Type B pancreatic cell (in vitro differentiated cells): ENCODE data around the gene BLCAP. TPM values are rescaled to one million over a fixed set of nuclear protein-coding genes. Genes with fewer than 3 reads are reported as not detected.

ENCODE experiments used
- DNase-seq: peaks from one replicate; pipeline ENCODE4 v3.0.0; 2021; ENCODE audit warnings: mixed read lengths; ENCODE audit not compliant: unreplicated experiment; ENCODE audit errors: extremely low spot score
- H3K27ac Mint-ChIP-seq: 2 replicates; pipeline ENCODE4 v1.8.0; 2021; ENCODE audit warnings: mild to moderate bottlenecking, mixed read lengths
- H3K27me3 Mint-ChIP-seq: 2 replicates; pipeline ENCODE4 v1.8.0; 2021; ENCODE audit warnings: mixed read lengths
- H3K36me3 Mint-ChIP-seq: 2 replicates; pipeline ENCODE4 v1.8.0; 2021; ENCODE audit warnings: mixed read lengths
- H3K4me1 Mint-ChIP-seq: one replicate; pipeline ENCODE4 v1.8.0; 2021; ENCODE audit warnings: mixed read lengths; ENCODE audit not compliant: unreplicated experiment
- H3K4me3 Mint-ChIP-seq: 2 replicates; pipeline ENCODE4 v1.8.0; 2021; ENCODE audit warnings: mild to moderate bottlenecking, mixed read lengths
- H3K9me3 Mint-ChIP-seq: 2 replicates; pipeline ENCODE4 v1.8.0; 2021; ENCODE audit warnings: mixed read lengths
- CTCF ChIP-seq: fragments of 200-600 bp; sonication (generic); conservative IDR thresholded peaks from 2 replicates; pipeline ENCODE4 v1.5.0; 2021; ENCODE audit warnings: antibody characterized with exemption, mild to moderate bottlenecking
- total RNA-seq: library from RNA; stranded (reverse); gene quantifications from 2 replicates; pipeline ENCODE4 v1.2.1, GENCODE V29; 2021; ENCODE audit warnings: low replicate concordance

BLCAP gene
- total RNA-seq, 1 donor from 2014 or later = 79.7 TPM

- peak; percentile 45 for DNase-seq
- Mint-ChIP-seq H3K9me3 (no peaks in the 10 kb centered on the region), H3K27ac (no peak overlapping the region), H3K4me3 (no peak overlapping the region), H3K36me3 (no peaks in the 10 kb centered on the region), H3K4me1 (no peaks in the 10 kb centered on the region), H3K27me3 (peaks cover 41% of the 10 kb centered on the region)
- no peak for TF ChIP-seq CTCF
These were observed 46.0 kb upstream of the BLCAP start for GRCh38 chr20:37573626-37574198.

DNA sequence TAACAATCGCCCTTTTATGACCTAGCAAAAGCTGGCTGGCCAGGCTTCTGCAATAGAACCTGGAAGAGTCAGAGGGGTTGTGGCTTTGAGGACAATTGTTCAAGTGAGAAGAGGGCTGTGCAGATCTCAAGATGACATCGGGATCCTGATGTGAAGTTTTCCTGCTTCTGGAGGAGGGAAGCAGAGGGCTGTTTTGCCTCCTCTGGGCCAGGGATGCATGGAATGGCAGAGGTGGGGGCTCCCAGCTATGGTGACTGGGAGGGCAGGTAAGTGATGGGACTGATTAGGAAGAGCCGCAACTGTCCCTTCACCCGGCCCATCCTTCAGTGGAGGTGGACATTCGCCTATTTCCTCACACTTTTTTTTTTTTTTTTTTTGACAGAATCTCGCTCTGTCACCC, 43.4 kb upstream of the BLCAP start:
- Mint-ChIP-seq H3K36me3 (no peaks in the 10 kb centered on the region), H3K4me3 (no peak overlapping the region), H3K27me3 (peaks cover 44% of the 10 kb centered on the region), H3K9me3 (no peaks in the 10 kb centered on the region), H3K27ac (no peak overlapping the region), H3K4me1 (peaks cover 18% of the 10 kb centered on the region)
- no peak for TF ChIP-seq CTCF
- peak; percentile 39 for DNase-seq

DNA sequence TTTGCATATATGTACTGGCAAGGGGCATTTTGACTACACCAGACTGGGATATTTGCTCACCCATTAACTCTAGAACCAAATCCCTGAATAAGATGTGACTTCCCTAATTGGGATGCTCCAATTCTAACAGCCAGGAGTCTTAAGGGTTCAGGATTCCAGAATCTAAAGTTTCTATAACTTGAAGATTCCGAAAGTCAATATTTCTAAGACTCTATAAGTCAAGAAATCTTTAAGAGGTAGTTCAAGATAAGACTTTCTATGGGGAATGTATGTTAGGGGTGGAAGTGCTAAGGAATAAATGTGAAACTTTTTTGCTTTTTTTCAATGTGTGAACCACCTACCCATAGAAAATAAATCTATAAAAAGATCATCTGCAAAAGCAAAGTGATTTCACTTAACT, 42.7 kb upstream of the BLCAP start:
- DNase-seq = no peak
- no peaks in the 10 kb centered on the region for H3K36me3 Mint-ChIP-seq
- H3K27me3 Mint-ChIP-seq = peaks cover 47% of the 10 kb centered on the region
- no peak overlapping the region for H3K4me3 Mint-ChIP-seq
- TF ChIP-seq CTCF = no peak
- no peaks in the 10 kb centered on the region for H3K9me3 Mint-ChIP-seq
- H3K27ac Mint-ChIP-seq = no peak overlapping the region
- H3K4me1 Mint-ChIP-seq = peaks cover 21% of the 10 kb centered on the region

DNA sequence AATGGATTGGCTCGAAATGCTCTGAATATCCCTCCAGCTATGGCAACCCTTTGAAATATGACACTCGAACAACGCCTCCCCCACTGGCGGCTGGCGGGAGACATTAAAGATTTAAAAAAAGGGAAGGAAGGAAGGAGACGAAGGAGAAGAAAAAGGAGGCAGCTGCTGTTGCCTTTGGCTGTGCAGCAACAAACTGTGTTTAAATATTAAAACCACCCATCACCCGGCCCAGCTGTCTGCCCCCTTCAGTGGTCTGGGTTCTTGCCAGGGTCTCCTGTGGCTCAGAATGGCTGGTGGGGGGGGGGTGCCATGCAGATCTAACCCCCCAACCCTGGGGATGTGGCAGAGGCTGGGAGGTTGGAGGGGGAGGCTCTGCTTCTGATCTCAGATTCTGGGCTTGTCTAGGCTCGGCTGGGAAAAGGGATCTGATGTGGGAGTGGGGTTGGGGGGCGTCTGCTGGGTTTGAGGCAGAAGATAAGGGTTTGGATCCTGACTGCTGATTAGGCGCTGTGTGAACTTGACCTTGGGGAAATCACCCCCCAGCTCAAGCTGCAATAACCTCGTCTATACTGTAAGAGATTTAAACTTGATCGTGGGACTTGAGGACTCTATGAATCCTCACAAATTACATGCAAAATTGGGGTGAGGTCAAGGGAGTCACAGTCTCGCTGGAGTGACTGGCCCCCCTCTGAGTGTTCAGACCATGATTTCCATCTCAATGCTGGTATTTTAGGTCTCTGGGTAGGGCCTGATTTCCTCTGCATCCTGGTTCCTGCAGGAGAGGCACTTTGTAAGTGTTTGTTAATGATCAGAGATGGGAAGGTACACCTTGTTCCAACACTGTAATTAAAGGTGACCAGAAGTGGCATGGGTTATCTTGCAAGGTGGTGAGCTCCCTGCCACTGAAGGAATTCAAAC, 40.3 kb upstream of the BLCAP start:
- TF ChIP-seq CTCF = no peak
- Mint-ChIP-seq H3K27ac (no peak overlapping the region), H3K4me1 (peaks cover 25% of the 10 kb centered on the region), H3K27me3 (peaks cover 42% of the 10 kb centered on the region), H3K4me3 (peak overlapping the region; percentile 69), H3K9me3 (no peaks in the 10 kb centered on the region), H3K36me3 (no peaks in the 10 kb centered on the region)
- DNase-seq = peak; percentile 67

DNA sequence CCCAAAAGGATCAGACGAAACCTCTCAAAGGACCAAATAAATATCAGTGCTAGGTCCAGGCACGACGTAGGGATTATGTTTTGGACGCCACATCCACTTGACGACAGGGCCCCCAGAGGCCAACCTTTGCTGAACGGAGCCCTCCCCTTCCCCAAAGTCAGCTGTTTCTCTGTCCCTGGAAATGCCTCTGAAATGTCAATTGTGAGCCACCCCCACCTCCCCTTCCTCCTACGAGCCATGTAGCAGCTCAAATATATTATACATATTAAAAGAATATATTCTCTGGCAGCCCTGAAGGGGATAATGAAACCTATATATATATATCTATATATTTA, 39.6 kb upstream of the BLCAP start:
- no peaks in the 10 kb centered on the region for H3K36me3 Mint-ChIP-seq
- no peaks in the 10 kb centered on the region for H3K9me3 Mint-ChIP-seq
- H3K4me3 Mint-ChIP-seq = peak overlapping the region; percentile 69
- peaks cover 25% of the 10 kb centered on the region for H3K4me1 Mint-ChIP-seq
- H3K27me3 Mint-ChIP-seq = peaks cover 39% of the 10 kb centered on the region
- peak; percentile 42 for DNase-seq
- no peak for TF ChIP-seq CTCF
- no peak overlapping the region for H3K27ac Mint-ChIP-seq
